GM18502 (cell line): ENCODE measurements around the gene PCMTD2.

Experiments used
- ATAC-seq: cut with Tn5 transposase; IDR thresholded peaks from one replicate; pipeline ENCODE4 v1.9.1; 2021; ENCODE audit warnings: mild to moderate bottlenecking; ENCODE audit not compliant: unreplicated experiment, poor library complexity

PCMTD2 gene

DNA sequence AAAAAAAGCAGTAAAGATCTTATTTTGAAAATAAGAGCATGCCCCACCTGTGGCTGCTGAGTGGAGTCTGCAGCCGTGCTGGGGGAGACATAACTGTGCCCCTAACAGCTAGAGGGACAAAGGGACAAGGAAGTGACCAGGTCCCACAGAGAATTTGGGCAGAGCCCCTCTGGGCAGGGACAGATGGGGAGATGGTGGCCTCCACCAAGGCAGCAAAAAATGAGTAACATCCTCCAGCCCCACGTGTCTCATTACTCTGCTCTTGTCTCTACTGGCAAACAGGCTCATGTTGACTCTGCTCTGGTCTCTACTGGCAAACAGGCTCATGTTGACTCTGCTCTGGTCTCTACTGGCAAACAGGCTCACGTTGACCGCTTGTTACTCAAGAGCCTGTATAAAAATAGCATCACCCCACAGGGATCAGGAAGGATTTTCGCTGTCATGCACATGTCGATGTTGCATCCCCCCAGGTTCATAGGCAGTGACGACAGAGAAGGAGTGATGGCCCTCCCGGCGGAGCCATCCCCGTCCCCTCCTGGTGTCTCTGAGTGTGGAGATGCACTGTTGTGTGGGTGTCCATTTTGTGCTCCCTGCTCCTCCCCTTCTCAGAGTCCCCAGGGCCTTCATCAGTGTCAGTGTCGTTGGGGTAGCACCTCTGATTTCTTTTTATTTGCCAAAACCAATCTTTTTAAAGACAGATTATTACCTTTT lies 17.3 kb upstream of the PCMTD2 start:
- no peak for ATAC-seq

DNA sequence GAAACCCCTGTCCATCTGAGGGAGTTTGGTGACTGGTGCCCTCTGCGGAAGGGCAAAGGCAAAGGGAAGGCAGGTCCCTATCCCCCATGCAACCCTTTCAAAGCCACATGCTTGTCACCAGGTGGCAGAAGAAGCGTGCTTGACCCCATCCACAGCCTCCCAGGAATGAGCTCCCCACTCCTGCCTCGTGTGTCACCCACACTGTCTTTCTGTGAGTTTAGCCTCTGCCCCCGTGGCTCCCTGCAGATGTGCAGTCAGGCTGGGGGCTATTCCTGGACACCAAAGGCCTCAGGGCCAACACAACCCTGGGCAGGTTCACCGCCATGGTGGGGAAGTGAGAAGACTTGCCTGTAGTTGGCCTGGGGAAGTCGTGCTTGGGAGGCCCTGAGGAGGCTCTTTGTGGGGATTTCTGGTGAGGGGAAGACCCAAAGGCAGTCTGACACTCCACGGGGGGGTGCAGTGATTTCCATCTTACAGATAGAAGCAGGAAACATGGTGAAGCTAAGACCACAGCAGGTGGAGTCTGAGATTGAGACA lies 16.6 kb upstream of the PCMTD2 start:
- ATAC-seq, result no peak

DNA sequence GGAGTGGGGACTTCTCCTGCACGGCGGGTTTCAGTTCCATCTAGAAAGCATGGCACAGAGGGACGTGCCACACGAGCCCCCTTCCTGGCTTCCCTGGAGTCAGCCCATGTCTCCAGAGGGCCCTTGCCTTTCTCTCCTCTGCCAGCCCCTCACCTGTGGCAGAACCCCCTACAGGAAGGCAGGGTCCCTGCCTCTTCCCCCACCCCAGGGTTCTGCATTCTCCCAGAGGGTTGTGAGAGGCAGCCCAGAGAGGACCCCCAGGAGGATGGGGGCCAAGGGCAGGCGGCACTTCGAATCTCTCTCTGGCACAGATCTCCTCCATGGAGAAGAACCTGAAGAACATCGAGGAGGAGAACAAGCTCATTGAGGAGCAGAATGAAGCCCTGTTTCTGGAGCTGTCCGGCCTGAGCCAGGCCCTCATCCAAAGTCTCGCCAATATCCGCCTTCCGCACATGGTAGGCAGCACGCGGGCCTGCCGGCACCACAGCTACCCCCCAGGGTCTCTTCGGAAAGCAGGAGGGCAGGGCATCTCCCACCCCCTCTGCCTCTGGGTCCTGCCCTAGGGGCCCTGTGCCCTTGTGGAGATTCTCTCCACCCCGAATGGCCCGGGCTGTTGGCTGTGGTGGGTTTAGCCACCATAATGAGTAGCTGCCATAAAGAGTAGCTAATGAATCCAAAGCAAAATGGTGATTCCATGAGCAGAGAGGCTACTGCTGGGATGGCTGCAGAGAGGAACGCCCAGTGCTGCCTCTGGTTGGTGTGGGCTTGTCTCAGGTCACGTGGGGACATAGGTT lies 15.9 kb upstream of the PCMTD2 start:
- ATAC-seq, result no peak

DNA sequence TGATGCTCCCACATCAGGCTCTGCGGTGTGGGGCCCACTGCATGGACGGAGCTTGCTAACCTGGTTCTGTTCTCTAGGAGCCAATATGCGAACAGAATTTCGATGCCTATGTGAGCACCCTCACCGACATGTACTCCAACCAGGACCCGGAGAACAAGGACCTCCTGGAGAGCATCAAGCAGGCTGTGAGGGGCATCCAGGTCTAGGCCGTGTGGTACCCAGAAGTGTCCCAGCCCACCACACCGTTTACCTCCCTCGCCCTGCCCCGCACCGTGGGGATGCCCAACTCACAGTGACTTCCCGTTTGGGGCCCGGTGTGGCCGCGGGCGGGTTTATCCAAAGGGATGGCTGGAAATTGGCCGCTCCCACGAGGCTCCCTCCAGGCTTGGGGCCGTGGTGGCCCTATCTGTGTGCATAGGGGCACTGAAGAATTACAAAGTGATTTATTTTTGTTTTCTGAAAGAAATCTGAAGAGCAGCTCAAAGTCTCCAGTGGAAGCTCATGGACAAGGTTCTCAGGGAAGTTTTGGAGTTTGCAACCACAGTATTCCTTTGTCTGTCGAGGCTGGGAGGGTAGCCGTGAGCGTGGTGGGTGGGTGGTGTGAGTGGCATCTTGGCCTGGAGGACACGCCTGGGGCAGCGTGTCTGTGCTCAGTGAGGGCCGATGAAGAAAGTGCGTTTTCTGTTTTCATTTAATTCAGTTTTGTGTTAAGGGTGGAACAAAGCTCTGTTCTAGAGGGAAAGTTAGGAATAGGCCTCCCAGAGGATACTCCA lies 15.1 kb upstream of the PCMTD2 start:
- no peak for ATAC-seq

DNA sequence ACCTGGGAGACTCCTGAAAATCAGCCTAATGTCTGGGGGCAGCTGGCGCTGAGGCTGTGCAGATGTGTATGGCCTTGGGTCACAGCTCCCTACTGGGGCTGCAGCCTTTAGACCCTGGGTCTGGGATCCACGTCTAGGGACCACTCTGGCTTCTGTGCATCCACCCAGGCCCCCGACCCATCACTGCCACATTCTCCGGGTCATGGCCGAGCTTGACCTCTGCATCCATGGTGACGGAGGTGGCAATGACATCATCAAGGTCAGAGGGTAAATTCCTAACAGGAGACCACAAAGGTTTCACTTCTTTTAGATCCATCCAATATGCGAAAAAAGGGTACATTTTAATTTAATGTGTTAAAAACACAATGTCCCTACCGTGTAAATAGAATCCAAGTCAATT lies 14.5 kb upstream of the PCMTD2 start:
- ATAC-seq, result no peak

DNA sequence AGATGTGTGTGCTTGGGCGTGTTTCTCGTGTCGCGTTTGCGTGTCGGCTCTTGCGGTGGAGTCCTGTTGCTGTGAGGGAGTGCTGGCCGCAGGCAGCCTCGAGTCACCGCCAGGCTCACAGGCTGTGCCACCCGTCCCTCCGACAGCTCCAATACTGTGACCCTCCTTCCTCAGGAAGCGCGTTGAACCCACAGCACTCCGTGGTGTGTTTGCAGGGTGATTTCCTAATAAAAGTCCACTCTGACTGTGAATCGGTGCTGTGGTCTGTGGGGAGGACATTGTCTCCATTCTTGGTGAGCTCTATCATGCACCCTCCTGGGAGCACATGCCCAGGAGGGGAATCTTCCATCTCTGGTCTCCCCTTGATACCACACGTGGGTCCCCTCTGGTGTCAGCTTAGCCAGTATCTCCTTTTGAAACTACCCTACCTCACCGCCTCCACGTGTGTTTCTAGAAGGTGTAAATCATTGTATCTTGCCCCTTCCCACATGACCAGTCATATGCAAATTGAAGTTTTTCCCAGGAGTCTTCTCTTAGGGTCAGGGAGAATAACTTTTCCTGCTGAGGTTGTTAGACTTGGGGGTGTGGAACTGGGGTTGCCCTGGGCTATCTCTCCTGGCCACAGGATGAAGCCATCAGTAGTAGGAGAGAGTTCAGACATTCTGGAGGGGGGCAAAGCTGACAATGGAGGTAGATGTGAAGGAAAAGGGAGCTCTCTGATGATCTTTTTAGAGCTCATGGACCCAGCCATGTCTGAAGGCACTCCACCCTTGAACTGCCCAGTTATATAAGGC lies 13.3 kb upstream of the PCMTD2 start:
- no peak for ATAC-seq

DNA sequence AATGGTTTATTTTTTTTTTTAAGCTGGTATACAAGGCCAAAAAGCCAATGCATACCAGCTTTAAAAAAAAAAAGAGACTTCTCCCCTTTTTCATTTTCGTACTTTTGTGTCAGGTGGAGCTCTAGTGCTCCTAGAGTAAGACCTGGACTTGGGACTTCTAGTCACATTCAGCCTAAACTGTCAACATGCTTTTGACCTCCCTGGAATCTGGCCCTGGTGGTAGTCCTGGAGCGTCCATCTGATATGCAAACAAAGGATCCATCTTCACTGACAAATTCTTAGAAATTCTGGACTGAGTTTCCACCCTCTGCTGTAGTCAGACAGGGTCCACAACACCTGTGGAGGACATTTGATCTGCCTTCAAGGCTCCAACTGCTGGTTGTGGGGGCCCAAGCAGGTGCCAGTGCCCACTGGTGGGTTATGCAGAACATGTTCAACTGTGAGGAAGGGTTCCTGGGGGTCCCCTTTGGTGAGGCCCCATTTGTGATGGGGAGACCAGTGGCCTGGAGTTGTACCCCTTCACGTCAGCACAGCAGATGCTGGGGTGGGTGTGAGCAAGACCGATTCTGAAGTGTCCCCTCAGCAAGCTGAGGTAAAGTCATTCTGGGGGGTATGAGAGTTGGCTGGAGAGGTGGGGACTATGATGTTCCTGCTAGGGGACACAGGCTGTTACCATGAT lies 12.6 kb upstream of the PCMTD2 start:
- ATAC-seq, result no peak

DNA sequence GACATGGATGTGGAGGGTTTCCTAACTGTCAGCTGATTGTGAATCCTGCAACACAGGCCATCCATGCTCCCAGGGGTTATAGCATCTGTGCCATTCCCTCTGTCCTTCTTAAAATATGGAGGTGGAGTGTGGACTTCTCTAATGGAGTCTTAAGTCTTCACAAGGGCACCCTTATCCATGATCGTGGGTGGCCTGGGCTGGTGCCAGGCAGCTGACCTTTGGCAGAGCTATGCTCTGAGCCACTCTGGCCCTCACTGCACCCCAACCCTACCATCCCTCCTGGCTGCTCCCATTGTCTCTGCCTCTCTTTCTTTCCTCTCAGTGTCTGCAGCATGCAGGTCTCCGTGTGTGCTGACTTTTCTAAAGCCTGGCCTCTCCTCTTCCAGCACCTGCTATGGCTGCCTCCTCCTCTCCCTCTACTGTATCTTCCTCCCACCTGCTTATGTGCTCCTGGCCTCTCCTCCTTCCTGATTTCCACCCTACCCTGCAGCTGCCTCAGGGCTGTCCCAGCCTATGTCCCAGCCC lies 11.2 kb upstream of the PCMTD2 start:
- no peak for ATAC-seq

DNA sequence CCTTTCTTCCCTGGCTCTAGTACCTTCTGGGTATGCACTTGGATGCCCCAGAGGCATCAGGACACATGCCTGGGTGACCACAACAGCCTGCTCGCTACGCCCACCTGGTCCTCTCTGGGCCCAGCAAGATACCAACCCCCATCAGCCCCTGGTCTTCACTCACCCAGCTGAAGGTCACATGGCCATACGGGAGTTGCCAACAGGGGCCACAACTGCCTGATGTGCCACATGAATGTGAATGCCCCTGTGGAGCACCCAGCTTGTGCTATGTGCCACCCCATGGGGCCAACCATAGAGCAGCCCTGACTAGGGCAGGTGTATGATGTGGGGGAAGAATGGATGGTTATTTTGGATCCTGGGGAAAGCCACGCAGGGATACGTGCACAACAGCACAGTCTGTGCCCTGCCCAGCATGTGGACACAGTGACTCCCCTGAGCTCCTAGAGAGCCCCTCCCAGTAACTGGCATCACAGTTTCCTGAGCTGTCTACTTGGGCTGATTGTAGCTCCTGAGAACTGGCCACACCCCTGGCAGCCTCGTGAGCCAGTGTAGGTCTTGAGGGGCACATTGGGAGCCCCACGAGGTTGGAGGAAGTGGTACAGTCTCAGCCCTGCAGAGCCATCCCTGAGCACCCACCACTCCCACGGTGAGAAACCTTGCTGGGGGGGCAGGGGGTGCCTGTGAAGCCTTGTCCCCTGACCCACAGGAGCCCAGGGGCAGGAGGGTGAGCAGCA lies 10.5 kb upstream of the PCMTD2 start:
- ATAC-seq, result no peak

DNA sequence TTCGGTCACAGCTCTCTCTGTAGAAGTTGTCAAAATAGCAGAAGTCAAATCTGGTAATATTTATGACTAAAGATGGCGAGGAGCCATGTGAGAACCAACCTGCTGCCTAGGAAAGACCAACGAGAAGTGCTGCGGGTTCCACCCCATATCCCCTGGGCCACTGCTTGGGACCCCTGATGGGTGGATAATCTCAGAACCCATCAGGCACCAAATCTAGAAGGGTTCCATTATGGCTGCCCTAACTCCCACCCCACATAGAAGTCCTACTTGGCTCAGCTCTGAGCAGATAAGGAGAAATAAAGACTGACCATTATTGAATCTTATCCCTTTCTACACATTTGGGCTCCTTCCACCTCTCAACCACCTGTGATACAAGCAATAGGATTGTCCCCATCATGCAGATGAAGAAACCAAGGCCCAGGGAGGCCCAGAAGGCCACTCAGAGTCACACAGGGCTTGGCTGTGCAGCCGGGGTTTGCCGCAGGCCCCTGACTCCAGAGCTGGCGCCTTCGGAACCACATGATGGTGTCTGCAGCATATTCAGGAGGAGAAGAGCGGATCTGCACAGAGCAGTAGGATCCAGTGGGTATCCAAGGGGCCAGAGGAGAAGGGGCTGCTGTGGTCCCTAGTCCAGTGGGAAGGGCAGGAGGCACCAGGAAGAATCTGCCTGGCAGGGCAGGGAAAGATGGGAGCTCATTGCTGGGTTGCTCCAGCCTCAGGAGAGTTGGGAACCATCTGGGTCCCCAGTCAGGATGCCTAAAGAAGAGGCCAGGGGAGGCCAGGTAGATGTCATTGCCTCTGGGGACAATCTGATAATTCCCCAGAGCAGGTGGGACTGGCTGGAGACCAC lies 9.6 kb upstream of the PCMTD2 start:
- no peak for ATAC-seq

DNA sequence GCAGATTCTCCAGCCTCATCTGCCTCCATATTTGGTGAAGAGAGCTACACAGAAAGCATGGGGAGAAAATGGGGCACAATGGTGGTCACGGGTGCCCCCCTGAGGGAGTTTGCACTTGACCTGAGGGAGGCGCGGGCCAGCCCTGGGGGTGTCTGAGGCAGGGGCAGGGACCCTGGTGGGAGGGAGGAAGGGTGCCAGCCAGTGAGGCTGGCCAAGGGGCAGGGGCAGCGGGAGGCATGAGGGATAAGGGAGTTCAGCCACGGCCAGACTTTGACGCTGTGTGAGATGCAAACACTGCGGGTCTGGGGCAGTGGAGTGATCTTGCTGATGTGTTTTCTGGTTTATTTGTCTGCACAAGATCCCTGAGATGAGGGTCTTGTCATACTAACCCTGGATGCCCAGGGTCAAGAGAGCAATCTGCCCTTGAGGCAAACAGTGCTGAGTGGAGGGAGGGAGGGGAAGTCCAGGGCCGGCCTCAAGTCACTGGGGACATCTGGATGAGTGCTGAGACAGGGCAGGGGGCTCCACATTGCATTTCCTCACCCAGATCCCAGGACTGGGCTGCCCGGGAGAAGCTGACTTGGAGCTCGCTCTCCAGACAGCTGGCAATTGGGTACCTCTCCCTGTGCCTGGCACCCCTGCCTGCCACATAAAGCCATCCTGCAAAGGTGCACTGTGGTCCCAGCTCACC lies 8.8 kb upstream of the PCMTD2 start:
- ATAC-seq, result no peak

DNA sequence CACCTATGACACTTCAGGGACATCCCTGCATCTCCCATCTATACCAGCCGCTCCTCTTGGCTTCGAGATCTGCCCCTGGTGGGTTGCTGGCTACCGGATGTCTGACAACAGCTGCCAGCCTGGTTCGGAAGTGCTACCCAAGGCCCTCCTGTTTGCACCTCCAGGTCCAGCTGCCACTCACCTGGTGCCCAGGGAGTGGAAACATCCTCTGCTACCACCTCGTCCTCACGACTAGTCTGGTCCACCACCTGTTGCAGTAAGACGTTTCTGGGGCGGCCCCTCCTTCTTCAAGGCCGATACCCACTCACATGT lies 8.3 kb upstream of the PCMTD2 start:
- no peak for ATAC-seq

DNA sequence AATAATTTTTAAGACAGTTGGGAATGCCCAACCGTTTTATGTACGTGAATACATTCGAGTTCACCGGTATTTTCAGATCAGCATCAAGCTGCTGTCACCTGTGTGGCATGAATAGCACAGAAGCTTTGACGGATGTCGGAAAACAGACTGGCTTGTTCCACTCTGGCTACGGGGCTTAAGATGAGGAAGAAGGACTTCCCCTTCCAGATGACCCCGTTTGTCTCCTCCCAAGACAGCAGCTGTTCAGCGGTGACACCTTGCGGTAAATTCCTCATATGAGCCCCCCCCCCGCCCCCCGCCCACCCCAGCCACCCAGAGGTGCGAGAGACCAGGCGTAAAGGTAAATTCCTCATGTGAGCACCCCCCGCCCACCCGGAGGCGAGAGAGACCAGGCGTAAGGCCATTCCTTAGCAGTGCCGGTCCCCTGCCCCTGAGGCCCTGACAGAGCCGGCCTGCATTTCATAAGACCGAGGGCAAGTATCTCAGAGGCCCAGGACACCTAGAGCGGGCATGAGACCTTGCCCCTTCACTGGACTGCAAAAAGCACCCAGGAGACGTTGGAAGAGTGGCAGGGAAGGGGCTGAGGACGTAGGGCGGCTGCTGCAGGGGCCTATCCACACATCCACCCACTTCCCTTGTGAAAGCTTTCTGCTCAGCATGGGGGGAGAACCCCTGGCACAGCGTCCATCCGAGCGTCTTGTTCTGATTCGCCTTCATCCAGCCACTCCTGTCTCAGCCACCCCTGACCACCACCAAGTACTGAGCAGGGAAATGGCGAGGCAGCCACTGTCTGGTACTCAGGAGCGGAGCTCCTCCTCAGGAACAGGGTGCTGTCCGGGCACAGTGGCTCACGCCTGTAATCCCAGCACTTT lies 7.3 kb upstream of the PCMTD2 start:
- no peak for ATAC-seq

DNA sequence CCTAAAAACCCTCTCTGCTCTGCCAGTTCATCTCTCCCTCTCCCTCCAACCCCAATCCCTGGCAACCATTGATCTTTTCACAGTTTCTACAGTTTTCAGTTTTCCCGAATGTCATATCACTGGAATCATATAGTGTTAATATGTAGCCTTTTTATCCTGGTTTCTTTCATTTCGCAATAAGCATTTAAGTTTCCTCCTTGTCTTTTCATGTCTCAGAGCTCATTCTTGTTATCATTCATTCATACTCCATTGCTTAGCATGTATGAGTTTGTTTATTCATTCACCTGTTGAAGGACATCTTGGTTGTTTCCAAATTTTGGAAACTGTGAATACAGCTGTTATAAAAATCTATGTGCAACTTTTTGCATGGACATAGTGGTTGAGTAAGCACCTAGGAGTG lies 5.5 kb upstream of the PCMTD2 start:
- no peak for ATAC-seq

DNA sequence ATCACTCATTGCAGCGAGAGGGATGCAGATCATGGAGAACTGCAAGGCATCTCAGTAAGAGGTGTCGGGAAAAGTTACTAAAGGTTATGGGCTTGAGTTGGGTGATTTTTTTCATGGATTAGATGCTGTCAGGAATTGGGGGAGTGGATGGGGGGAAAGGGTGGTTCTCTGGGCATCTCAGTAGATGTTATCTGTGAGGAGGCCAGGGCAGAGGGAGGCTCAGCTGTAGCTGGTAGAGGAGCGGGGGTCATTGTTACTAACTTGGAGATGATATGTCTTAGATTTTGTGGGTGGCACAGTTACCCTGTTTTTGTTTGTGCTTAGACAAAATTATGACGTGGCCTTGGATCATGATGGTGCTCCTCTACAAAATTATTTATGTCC lies 2.6 kb upstream of the PCMTD2 start:
- no peak for ATAC-seq

DNA sequence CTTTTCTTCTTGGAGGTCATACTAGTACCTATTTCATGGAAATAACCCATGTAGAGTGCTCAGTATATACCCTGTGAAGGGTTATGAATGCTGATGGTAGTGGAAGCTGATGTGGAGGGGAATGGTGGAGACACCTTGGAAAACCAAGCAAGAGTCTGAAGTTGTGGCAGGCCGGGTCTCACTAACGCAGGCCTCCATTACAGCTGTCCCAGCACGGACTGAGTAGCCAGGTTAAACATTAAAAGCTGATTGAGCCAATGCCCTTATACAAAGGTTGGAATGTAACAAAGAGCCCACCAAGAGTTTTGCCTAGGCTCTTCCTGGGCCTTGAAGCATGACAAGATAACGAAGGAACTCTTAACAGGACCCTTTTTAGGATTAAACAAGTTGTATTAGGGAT lies 2.1 kb upstream of the PCMTD2 start:
- no peak for ATAC-seq

DNA sequence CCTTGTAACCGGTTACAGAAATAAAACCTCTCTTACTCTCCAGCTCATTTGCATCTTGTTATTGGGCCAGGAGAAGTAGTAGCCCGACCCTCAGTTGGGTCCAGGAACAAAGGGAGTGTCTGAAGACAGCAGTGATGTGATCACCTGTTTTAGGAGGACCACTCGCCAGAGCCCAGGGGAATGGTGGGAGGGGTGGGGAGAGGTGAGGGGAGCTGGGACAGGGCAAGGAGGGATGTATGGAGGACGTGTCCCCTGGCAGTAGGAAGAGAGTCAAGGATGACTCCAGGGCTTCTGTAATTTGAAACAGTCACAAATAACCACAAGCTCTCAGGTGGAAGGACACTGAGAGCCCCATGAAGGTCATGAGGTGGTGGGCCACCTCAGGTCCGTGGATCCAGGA lies 1.4 kb upstream of the PCMTD2 start:
- ATAC-seq, result no peak
